Measurements from ENCODE around the gene RAB36. TPM values are rescaled to one million over a fixed set of nuclear protein-coding genes. Genes with fewer than 3 reads are reported as not detected.

RAB36 gene
- total RNA-seq, 1 donor from 2014 or later = 3.8 TPM

GRCh38 chr22:23182309-23183060 is 37.2 kb downstream of the RAB36 start:
- Histone ChIP-seq H3K9me3 (no peaks in the 10 kb centered on the region), H3K27me3 (no peaks in the 10 kb centered on the region), H3K36me3 (no peaks in the 10 kb centered on the region), H3K4me1 (peaks cover 49% of the 10 kb centered on the region), H3K4me3 (peak overlapping the region; percentile 64), H3K27ac (peak overlapping the region; percentile 42)
- ATAC-seq = no peak
- no peak for DNase-seq
- intact Hi-C loops (cut with DNase I) = loop anchor here (2.0 to 5.0 kb wide), 2 partner anchors 35 to 44 kb away; no protein-coding TSS in a partner anchor
- TF ChIP-seq, protein P1, sequence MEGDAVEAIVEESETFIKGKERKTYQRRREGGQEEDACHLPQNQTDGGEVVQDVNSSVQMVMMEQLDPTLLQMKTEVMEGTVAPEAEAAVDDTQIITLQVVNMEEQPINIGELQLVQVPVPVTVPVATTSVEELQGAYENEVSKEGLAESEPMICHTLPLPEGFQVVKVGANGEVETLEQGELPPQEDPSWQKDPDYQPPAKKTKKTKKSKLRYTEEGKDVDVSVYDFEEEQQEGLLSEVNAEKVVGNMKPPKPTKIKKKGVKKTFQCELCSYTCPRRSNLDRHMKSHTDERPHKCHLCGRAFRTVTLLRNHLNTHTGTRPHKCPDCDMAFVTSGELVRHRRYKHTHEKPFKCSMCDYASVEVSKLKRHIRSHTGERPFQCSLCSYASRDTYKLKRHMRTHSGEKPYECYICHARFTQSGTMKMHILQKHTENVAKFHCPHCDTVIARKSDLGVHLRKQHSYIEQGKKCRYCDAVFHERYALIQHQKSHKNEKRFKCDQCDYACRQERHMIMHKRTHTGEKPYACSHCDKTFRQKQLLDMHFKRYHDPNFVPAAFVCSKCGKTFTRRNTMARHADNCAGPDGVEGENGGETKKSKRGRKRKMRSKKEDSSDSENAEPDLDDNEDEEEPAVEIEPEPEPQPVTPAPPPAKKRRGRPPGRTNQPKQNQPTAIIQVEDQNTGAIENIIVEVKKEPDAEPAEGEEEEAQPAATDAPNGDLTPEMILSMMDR (IDR thresholded peaks at IDR 0.05) = no peak

GRCh38 chr22:23183061-23183698 is 37.9 kb downstream of the RAB36 start:
- peak; percentile 74 for DNase-seq
- ATAC-seq = peak; percentile 9
- Histone ChIP-seq H3K4me1 (peaks cover 49% of the 10 kb centered on the region), H3K27ac (no peak overlapping the region), H3K27me3 (no peaks in the 10 kb centered on the region), H3K36me3 (no peaks in the 10 kb centered on the region), H3K9me3 (no peaks in the 10 kb centered on the region), H3K4me3 (peak overlapping the region; percentile 64)
- TF ChIP-seq, protein P1 (IDR thresholded peaks at IDR 0.05) = no peak
- intact Hi-C loops (cut with DNase I) = loop anchor here (2.0 to 5.0 kb wide), 2 partner anchors 34 to 44 kb away; no protein-coding TSS in a partner anchor

DNA sequence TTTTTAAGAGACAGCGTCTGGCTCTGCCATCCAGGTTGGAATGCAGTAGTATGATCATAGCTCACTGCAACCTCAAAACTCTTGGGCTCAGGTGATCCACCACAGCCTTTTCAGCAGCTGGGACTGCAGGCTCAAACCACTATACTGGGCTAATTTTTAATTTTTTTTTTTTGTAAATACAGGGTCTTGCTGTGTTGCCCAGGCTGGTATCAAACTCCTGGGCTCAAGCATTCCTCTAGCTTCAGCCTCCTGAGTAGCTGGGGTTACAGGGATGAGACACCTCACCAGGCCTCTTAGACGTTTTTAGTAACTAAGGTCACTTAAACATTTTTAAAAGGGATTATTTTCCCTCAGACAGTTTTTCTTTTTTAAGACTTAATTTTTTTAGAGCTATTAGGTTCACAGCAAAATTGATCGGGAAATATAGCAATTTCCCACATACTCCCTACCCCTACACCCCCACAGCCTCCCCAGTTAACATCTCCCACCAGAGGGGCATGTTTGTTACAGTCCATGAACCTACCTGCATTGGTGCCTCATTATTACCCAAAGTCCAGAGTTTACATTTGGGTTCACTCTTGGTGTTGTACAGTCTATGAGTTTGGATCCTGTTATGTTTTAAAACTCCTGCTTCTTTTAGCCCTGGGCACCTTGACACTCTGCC is 39.0 kb downstream of the RAB36 start:
- DNase-seq (no peak), ATAC-seq (no peak)
- H3K9me3 ChIP-seq = no peaks in the 10 kb centered on the region
- H3K27ac ChIP-seq = no peak overlapping the region
- TF ChIP-seq, protein P1 (IDR thresholded peaks at IDR 0.05) = no peak
- no peaks in the 10 kb centered on the region for H3K27me3 ChIP-seq
- peak overlapping the region; percentile 64 for H3K4me3 ChIP-seq
- peaks cover 44% of the 10 kb centered on the region for H3K4me1 ChIP-seq
- H3K36me3 ChIP-seq = no peaks in the 10 kb centered on the region
- intact Hi-C loops (cut with DNase I) = loop anchor here (5.0 kb wide), 1 partner anchor 33 kb away; no protein-coding TSS in a partner anchor

DNA sequence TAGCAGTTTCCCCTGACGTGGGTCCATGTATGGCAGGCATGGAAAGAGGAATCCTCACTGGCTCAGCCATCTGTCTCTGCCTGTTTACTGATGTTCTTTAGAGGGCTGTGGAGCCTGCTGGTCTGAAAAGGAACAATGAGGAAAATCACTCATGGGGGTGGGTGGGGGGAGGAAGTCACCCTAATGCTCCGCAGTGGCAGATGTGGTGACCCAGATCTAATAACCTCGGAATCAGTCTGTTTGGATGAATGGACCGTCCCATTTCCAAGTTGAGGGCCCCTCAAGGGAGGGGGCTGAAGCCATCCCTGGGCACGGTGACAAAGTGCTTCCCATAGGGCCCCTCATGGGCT is 39.5 kb downstream of the RAB36 start:
- H3K4me1 ChIP-seq = peaks cover 39% of the 10 kb centered on the region
- no peak for DNase-seq
- TF ChIP-seq, protein P1 (IDR thresholded peaks at IDR 0.05) = no peak
- no peaks in the 10 kb centered on the region for H3K9me3 ChIP-seq
- no peak for ATAC-seq
- H3K27ac ChIP-seq = no peak overlapping the region
- no peaks in the 10 kb centered on the region for H3K27me3 ChIP-seq
- H3K4me3 ChIP-seq = no peak overlapping the region
- intact Hi-C loops (cut with DNase I) = loop anchor here (5.0 kb wide), 1 partner anchor 33 kb away; no protein-coding TSS in a partner anchor
- H3K36me3 ChIP-seq = no peaks in the 10 kb centered on the region

- ATAC-seq (no peak), DNase-seq (no peak)
- intact Hi-C loops (cut with DNase I) = no loop called here
- no peaks in the 10 kb centered on the region for H3K9me3 ChIP-seq
- no peaks in the 10 kb centered on the region for H3K36me3 ChIP-seq
- TF ChIP-seq, protein P1 (IDR thresholded peaks at IDR 0.05) = no peak
- H3K4me3 ChIP-seq = no peak overlapping the region
- no peak overlapping the region for H3K27ac ChIP-seq
- no peaks in the 10 kb centered on the region for H3K27me3 ChIP-seq
- peaks cover 33% of the 10 kb centered on the region for H3K4me1 ChIP-seq
These were observed 41.9 kb downstream of the RAB36 start for GRCh38 chr22:23187211-23187610.
